IMR-90 (cell line): ENCODE measurements around the gene EHBP1L1. TPM values are rescaled to one million over a fixed set of nuclear protein-coding genes. Genes with fewer than 3 reads are reported as not detected.

Experiments used
- ATAC-seq: fragments of 200-7000 bp; cut with Tn5 transposase; 2 replicates; pipeline ENCODE4 v1.9.1; 2020; ENCODE audit warnings: low read depth, mild to moderate bottlenecking, moderate library complexity
- BruUV-seq: library from RNA; stranded (reverse); fragments of 400-500 nt; replicated peaks from 2 replicates; lab custom pipeline; 2021; lab: Mats Ljungman, UMichigan
- CTCF ChIA-PET: fragments of 300-600 bp; formaldehyde crosslinking; extraction: SDS; loops from one replicate; lab custom pipeline; 2021; ENCODE audit warnings: antibody characterized with exemption; lab: Yijun Ruan, JAX
- POLR2A ChIA-PET: fragments of 300-600 bp; sonication (Branson Sonifier 250); formaldehyde crosslinking; loops from one replicate; lab custom pipeline; 2022; ENCODE audit warnings: antibody characterized with exemption; ENCODE audit not compliant: unreplicated experiment; lab: Charles Lee
- DNase-seq: peaks from one replicate; pipeline ENCODE4 v3.0.0; 2013
- H2AFZ ChIP-seq: replicated peaks from 2 replicates; pipeline ENCODE3; 2013; ENCODE audit warnings: low read length, mild to moderate bottlenecking; ENCODE audit not compliant: poor library complexity
- H2AK5ac ChIP-seq: 2 replicates; pipeline ENCODE4 v1.6.1; 2013; ENCODE audit warnings: low read depth, low read length, inconsistent platforms
- H2AK9ac ChIP-seq: replicated peaks from 2 replicates; pipeline ENCODE3; 2013; ENCODE audit warnings: mild to moderate bottlenecking, low read depth, low read length, moderate library complexity; ENCODE audit not compliant: poor library complexity
- H2BK120ac ChIP-seq: 2 replicates; pipeline ENCODE4 v1.6.1; 2013; ENCODE audit warnings: low read depth, low read length, inconsistent platforms
- H2BK15ac ChIP-seq: 3 replicates; pipeline ENCODE4 v1.6.1; 2013; ENCODE audit warnings: low read depth, low read length, inconsistent platforms
- H2BK20ac ChIP-seq: 2 replicates; pipeline ENCODE4 v1.6.1; 2013; ENCODE audit warnings: low read depth, mild to moderate bottlenecking, inconsistent platforms, low read length, moderate library complexity
- H2BK5ac ChIP-seq: 2 replicates; pipeline ENCODE4 v1.6.1; 2013; ENCODE audit warnings: mild to moderate bottlenecking, low read depth, low read length, inconsistent platforms; ENCODE audit not compliant: poor library complexity, severe bottlenecking
- H3K14ac ChIP-seq: replicated peaks from 2 replicates; pipeline ENCODE4 v1.6.1; 2013; ENCODE audit warnings: low read depth, low read length, inconsistent platforms
- H3K18ac ChIP-seq: 2 replicates; pipeline ENCODE4 v1.6.1; 2013; ENCODE audit warnings: low read depth, low read length, control low read depth
- H3K23ac ChIP-seq: 2 replicates; pipeline ENCODE4 v1.6.1; 2013; ENCODE audit warnings: low read depth, low read length, inconsistent platforms
- H3K27ac ChIP-seq: 2 replicates; pipeline ENCODE4 v1.5.1; 2013; ENCODE audit warnings: mild to moderate bottlenecking, control low read depth, low read length; ENCODE audit not compliant: insufficient read depth
- H3K27me3 ChIP-seq: 2 replicates; pipeline ENCODE4 v1.6.1; 2013; ENCODE audit warnings: low read length; ENCODE audit not compliant: control insufficient read depth, insufficient read depth
- H3K36me3 ChIP-seq: 2 replicates; pipeline ENCODE4 v1.6.1; 2013; ENCODE audit warnings: low read length, mixed read lengths; ENCODE audit not compliant: control insufficient read depth, insufficient read depth
- H3K4ac ChIP-seq: 2 replicates; pipeline ENCODE4 v1.6.1; 2013; ENCODE audit warnings: low read depth, low read length, inconsistent platforms
- H3K4me1 ChIP-seq: 2 replicates; pipeline ENCODE4 v1.6.1; 2013; ENCODE audit warnings: low read length, mixed read lengths; ENCODE audit not compliant: control insufficient read depth, insufficient read depth
- H3K4me2 ChIP-seq: 2 replicates; pipeline ENCODE4 v1.6.1; 2013; ENCODE audit warnings: low read depth, mild to moderate bottlenecking, control low read depth, low read length, moderate library complexity
- H3K4me3 ChIP-seq: 2 replicates; pipeline ENCODE4 v1.5.1; 2013; ENCODE audit warnings: low read depth, mild to moderate bottlenecking, control low read depth, low read length, moderate library complexity; ENCODE audit not compliant: insufficient read depth
- H3K56ac ChIP-seq: 2 replicates; pipeline ENCODE4 v1.6.1; 2013; ENCODE audit warnings: low read length, inconsistent platforms; ENCODE audit not compliant: insufficient read depth; ENCODE audit errors: extremely low read depth
- H3K79me1 ChIP-seq, 2 experiments: 2 replicates each; pipeline ENCODE4 v1.6.1; 2013; ENCODE audit warnings: low read length in 2 of 2, inconsistent platforms in 1 of 2, low read depth in 1 of 2
- H3K9ac ChIP-seq: 2 replicates; pipeline ENCODE4 v1.6.1; 2013; ENCODE audit warnings: low read depth, low read length, control low read depth
- H3K9me1 ChIP-seq: 2 replicates; pipeline ENCODE4 v1.6.1; 2013; ENCODE audit warnings: low read length, inconsistent platforms; ENCODE audit not compliant: insufficient read depth
- H3K9me3 ChIP-seq: 2 replicates; pipeline ENCODE4 v1.6.1; 2013; ENCODE audit warnings: low read length; ENCODE audit not compliant: control insufficient read depth, insufficient read depth
- H4K20me1 ChIP-seq: 2 replicates; pipeline ENCODE4 v1.6.1; 2013; ENCODE audit warnings: low read length, inconsistent platforms; ENCODE audit not compliant: insufficient read depth
- H4K5ac ChIP-seq: 2 replicates; pipeline ENCODE4 v1.6.1; 2013; ENCODE audit warnings: mild to moderate bottlenecking, low read depth, low read length, control low read depth
- H4K8ac ChIP-seq, 2 experiments: 2 replicates each; pipeline ENCODE4 v1.6.1; 2013; ENCODE audit warnings: low read depth in 2 of 2, low read length in 2 of 2, control low read depth in 1 of 2, inconsistent platforms in 1 of 2
- H4K91ac ChIP-seq: 2 replicates; pipeline ENCODE4 v1.6.1; 2013; ENCODE audit warnings: low read depth, low read length, inconsistent platforms; ENCODE audit not compliant: insufficient read depth
- MAFK ChIP-seq: IDR thresholded peaks from 2 replicates; pipeline ENCODE4 v1.6.1; 2012; ENCODE audit warnings: low read depth, low read length, improper control_type of control experiment
- MXI1 ChIP-seq: IDR thresholded peaks from 2 replicates; pipeline ENCODE4 v1.6.1; 2012; ENCODE audit warnings: low read depth, mild to moderate bottlenecking, low read length, moderate library complexity, borderline replicate concordance
- POLR2A ChIP-seq: IDR thresholded peaks from 2 replicates; pipeline ENCODE4 v1.6.1; 2012; ENCODE audit warnings: mild to moderate bottlenecking, low read depth, low read length
- RCOR1 ChIP-seq: IDR thresholded peaks from 2 replicates; pipeline ENCODE4 v1.6.1; 2012; ENCODE audit warnings: mild to moderate bottlenecking, low read length, improper control_type of control experiment; ENCODE audit not compliant: insufficient replicate concordance
- SMC3 ChIP-seq: fragments of 150-350 bp; IDR thresholded peaks from 2 replicates; pipeline ENCODE4 v1.6.1; 2016; ENCODE audit warnings: low read depth, mild to moderate bottlenecking, antibody characterized with exemption, low read length, moderate library complexity
- WGBS, 2 experiments: methylation state at CpG; one replicate each; pipeline versions ENCODE4 v1.1.5 to v1.1.7; 2013; ENCODE audit warnings: missing lambda C conversion rate in 2 of 2; ENCODE audit not compliant: insufficient read length in 1 of 2; ENCODE audit errors: extremely low coverage in 2 of 2; 5-methylcytosine and 5-hydroxymethylcytosine counted together
- dilution Hi-C: fragments of 300-500 bp; cut with HindIII; formaldehyde crosslinking; loops from one replicate; pipeline ENCODE4 v1.14.3; 2018; ENCODE audit warnings: low sequenced_read_pairs; ENCODE audit not compliant: unreplicated experiment
- in situ Hi-C: fragments of 300-500 bp; cut with MboI; formaldehyde crosslinking; loops from 3 replicates; pipeline ENCODE4 v1.14.3; 2019; ENCODE audit warnings: low sequenced_read_pairs, inconsistent platforms, mixed read lengths
- intact Hi-C: fragments of 100-400 bp; cut with micrococcal nuclease; formaldehyde crosslinking; loops from 2 replicates; pipeline ENCODE4 v1.10.0; 2022
- polyA plus RNA-seq, 3 experiments: library from polyadenylated mRNA; depleted of rRNA; stranded (reverse); fragments of >200 nt; gene quantifications; 2 replicates each; pipeline ENCODE4 v1.2.3, GENCODE V29; 2012; ENCODE audit warnings: low replicate concordance in 1 of 3
- total RNA-seq: library from RNA; depleted of rRNA; stranded (reverse); fragments of >200 nt; gene quantifications from 2 replicates; pipeline ENCODE4 v1.2.3, GENCODE V29; 2012

The EHBP1L1 gene
- total and polyA plus RNA-seq, 2 of the 4 experiments (the other 2 are of a cell fraction): 10.0 to 27.4 TPM

DNA sequence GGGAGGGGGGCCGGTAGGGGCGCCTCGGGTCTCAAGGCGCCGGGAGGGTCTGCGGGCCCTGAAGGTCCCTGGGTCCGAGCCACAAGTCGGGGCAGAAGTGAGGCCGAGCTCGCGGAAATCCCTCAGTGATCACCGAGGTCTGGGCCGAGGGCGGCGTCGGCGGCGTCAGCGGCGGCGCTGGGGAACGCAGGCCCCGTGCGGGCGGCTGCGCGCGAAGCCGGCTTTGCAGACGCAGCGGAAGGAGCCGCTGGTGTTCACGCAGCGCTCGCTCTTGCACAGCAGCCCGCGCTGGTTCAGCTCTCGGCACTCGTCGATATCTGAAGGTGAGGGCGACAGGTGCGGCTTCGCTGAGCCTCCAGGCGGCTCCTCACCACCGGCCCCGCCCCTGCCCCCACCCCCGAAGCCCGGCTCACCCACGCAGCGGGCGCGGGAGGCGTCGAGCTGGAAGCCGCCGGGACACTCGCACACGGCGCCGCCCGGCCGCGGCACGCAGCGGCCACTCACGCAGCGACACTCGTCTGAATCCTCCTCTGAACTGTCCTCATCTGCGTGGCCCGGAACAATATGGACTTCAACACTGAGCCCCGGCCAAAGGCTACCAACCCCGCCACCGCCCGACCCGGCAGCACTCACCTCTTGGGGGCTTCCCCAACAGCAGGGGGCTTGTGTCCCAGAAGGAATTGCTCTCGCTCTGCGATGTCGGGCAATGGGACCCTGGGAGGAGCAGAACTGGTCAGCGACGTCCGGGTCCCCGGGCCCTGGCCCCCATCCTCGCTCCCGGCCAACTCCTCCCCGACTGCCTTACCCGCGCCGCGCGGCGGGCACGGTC, 36.7 kb upstream of the EHBP1L1 start:
- Histone ChIP-seq H3K9me3 (no peaks in the 10 kb centered on the region), H3K79me1 (peaks cover 0 to 14% of the 10 kb centered on the region in 2 experiments; a peak in 3 of 4 replicates), H3K9ac (no peak overlapping the region), H3K56ac (no peak overlapping the region), H3K4ac (no peak overlapping the region), H3K9me1 (no peaks in the 10 kb centered on the region; the same call in 1 of the 2 replicates), H2AK5ac (no peak overlapping the region), H4K5ac (no peak overlapping the region), H3K23ac (no peak overlapping the region), H3K14ac (no peak overlapping the region), H4K8ac (no peak overlapping the region), H2BK120ac (no peak overlapping the region), H3K36me3 (peaks cover 50% of the 10 kb centered on the region), H2AFZ (no peak overlapping the region), H3K27me3 (no peaks in the 10 kb centered on the region), H3K4me2 (no peak overlapping the region), H3K27ac (no peak overlapping the region), H3K4me3 (no peak overlapping the region), H4K20me1 (peaks cover 20% of the 10 kb centered on the region), H4K91ac (no peak overlapping the region), H2BK15ac (no peak overlapping the region), H3K18ac (no peak overlapping the region), H2AK9ac (peak overlapping the region; percentile 94), H2BK5ac (no peak overlapping the region), H2BK20ac (no peak overlapping the region), H3K4me1 (peaks cover 5% of the 10 kb centered on the region; the same call in 1 of the 2 replicates)
- DNase-seq (no peak), ATAC-seq (no peak)
- POLR2A ChIA-PET: no interaction called here
- CTCF ChIA-PET: interaction anchor here (2.3 to 2.8 kb wide), 3 partner anchors 31 to 55 kb away, joined by 9 to 15 read pairs (median 9); partner anchors contain the start of genes FAM89B and ZNRD2
- 75% methylated on average over 61 of the region's 92 CpGs; no CpG with 5 or more reads in 1 of the 2 experiments for WGBS, 2 experiments
- intact Hi-C loops (no loop called here), in situ Hi-C loops (no loop called here), dilution Hi-C loops (no loop called here)
- TF ChIP-seq POLR2A (0 out of 2 replicates have a peak, but pooled peaks have one; percentile 16), RCOR1 (no peak), MXI1 (no peak), SMC3 (no peak), MAFK (no peak)
- BruUV-seq: TSS peak; percentile 84
